ENCODE data around the gene HOMER3. TPM values are rescaled to one million over a fixed set of nuclear protein-coding genes. Genes with fewer than 3 reads are reported as not detected.

The HOMER3 gene
- total and polyA plus RNA-seq, 2 donors (not counting 3 experiments of a cell fraction or from before 2014, with no cell fraction given) = 139 to 184 TPM

GRCh38 chr19:18896421-18896841 is 44.6 kb downstream of the HOMER3 start:
- Histone ChIP-seq H3K4me1 (ENCODE audit: control insufficient read depth, extremely low read depth, insufficient read depth, low read length) (no peaks in the 10 kb centered on the region), H3K36me3 (ENCODE audit: control insufficient read depth in 2 of 2, extremely low read depth in 1 of 2, insufficient read depth in 2 of 2, low read length in 2 of 2) (peaks cover 0 to 11% of the 10 kb centered on the region in 2 experiments), H3K27me3 (ENCODE audit: control insufficient read depth in 2 of 2, insufficient read depth in 2 of 2, low read length in 2 of 2) (peaks cover 0 to 2% of the 10 kb centered on the region in 2 experiments), H3K79me2 (ENCODE audit: control insufficient read depth, insufficient read depth, low read length) (no peaks in the 10 kb centered on the region), H2AFZ (ENCODE audit: low read depth, low read length) (no peak overlapping the region), H3K9me1 (replicated peaks; ENCODE audit: control insufficient read depth, extremely low read depth, insufficient read depth, low read length) (no peaks in the 10 kb centered on the region), H3K4me3 (replicated peaks in 1 of 3; ENCODE audit: insufficient read depth in 1 of 3, low read depth in 1 of 3, low read length in 3 of 3) (peak overlapping the region in 1 of 3 experiments; percentile 22), H3K9ac (replicated peaks; ENCODE audit: extremely low read depth, insufficient read depth, low read length) (no peak overlapping the region), H4K20me1 (replicated peaks; ENCODE audit: control insufficient read depth, extremely low read depth, insufficient read depth, low read length) (no peaks in the 10 kb centered on the region), H3K27ac (ENCODE audit: insufficient read depth, low read depth, low read length) (no peak overlapping the region), H3K9me3 (replicated peaks; ENCODE audit: control insufficient read depth, insufficient read depth, low read length) (no peaks in the 10 kb centered on the region), H3K4me2 (ENCODE audit: insufficient read depth, low read length) (no peak overlapping the region)
- no TSS peak for BruUV-seq (replicated peaks)
- POLR2A ChIA-PET = no interaction called here
- FAIRE-seq (no peak), DNase-seq (ENCODE audit: low read depth, low spot score) (no peak)
- intact Hi-C loops (cut with micrococcal nuclease) = loop anchor here (5.0 kb wide), 1 partner anchor 76 kb away; no protein-coding TSS in a partner anchor
- TF ChIP-seq GATA2 (IDR thresholded peaks at IDR 0.05; ENCODE audit: insufficient read depth, insufficient read length, low read depth, low read length) (no peak), JUN (IDR thresholded peaks at IDR 0.05; ENCODE audit: borderline replicate concordance, insufficient read depth, insufficient read length, low read depth) (no peak), POLR2A (IDR thresholded peaks at IDR 0.05; ENCODE audit: low read depth, low read length) (no peak), FOS (IDR thresholded peaks at IDR 0.05; ENCODE audit: borderline replicate concordance, insufficient read depth, low read length) (no peak), CTCF (IDR thresholded peaks at IDR 0.05; ENCODE audit: extremely low read depth in 1 of 2, insufficient read depth in 1 of 2, low read depth in 1 of 2, low read length in 2 of 2) (no peak), MAX (IDR thresholded peaks at IDR 0.05; ENCODE audit: insufficient read depth, insufficient read length) (no peak), POLR2AphosphoS5 (IDR thresholded peaks at IDR 0.05; ENCODE audit: insufficient read depth, low read depth, low read length) (no peak), EZH2 (IDR thresholded peaks at IDR 0.05; ENCODE audit: borderline replicate concordance, low read depth, low read length, severe bottlenecking) (no peak), MYC (IDR thresholded peaks at IDR 0.05; ENCODE audit: low read depth, low read length) (no peak)
- CTCF ChIA-PET = interaction anchor here (1.1 to 2.8 kb wide), 3 partner anchors 23 to 49 kb away, joined by 4 to 11 read pairs (median 4); partner anchors contain the start of genes COPE and DDX49
- dilution Hi-C loops (cut with MboI; ENCODE audit: extremely low pct_ligation_motif_present, low sequenced_read_pairs) = no loop called here

Measured in endothelial cell of umbilical vein (primary cell).